GM23338 (cell line): ENCODE data around the gene HGF. TPM values are rescaled to one million over a fixed set of nuclear protein-coding genes. Genes with fewer than 3 reads are reported as not detected.

ENCODE experiments used
- ATAC-seq: fragments of 200-7000 bp; cut with Tn5 transposase; 3 replicates; pipeline ENCODE4 v1.9.1; 2020
- DNase-seq: peaks from one replicate; pipeline ENCODE4 v3.0.0-alpha.2; 2015; ENCODE audit warnings: low spot score
- H2AFZ ChIP-seq: fragments of 200-600 bp; sonication (generic); 2 replicates; pipeline ENCODE4 v1.8.0; 2016; ENCODE audit warnings: antibody characterized with exemption, mild to moderate bottlenecking, moderate library complexity
- H3F3A ChIP-seq: fragments of 200-600 bp; sonication (generic); replicated peaks from 2 replicates; pipeline ENCODE4 v1.8.0; 2017; ENCODE audit warnings: antibody characterized with exemption, mixed run types, low read depth
- H3K27ac ChIP-seq: fragments of 200-600 bp; sonication (generic); 2 replicates; pipeline ENCODE4 v1.6.1; 2016; ENCODE audit warnings: low read depth
- H3K27me3 ChIP-seq: fragments of 200-600 bp; sonication (generic); 2 replicates; pipeline ENCODE4 v1.8.0; 2016; ENCODE audit warnings: mild to moderate bottlenecking, mixed run types, moderate library complexity; ENCODE audit not compliant: insufficient read depth
- H3K36me3 ChIP-seq: fragments of 200-600 bp; sonication (generic); 2 replicates; pipeline ENCODE4 v1.8.0; 2016; ENCODE audit warnings: mild to moderate bottlenecking; ENCODE audit not compliant: insufficient read depth
- H3K4me1 ChIP-seq: fragments of 200-600 bp; sonication (generic); 2 replicates; pipeline ENCODE4 v1.8.0; 2016; ENCODE audit warnings: mild to moderate bottlenecking, moderate library complexity; ENCODE audit not compliant: insufficient read depth
- H3K4me2 ChIP-seq: fragments of 200-600 bp; sonication (generic); 2 replicates; pipeline ENCODE4 v1.7.1; 2017; ENCODE audit warnings: mixed run types
- H3K4me3 ChIP-seq: fragments of 200-600 bp; sonication (generic); 2 replicates; pipeline ENCODE4 v1.6.1; 2016; ENCODE audit warnings: mixed run types
- H3K79me2 ChIP-seq: fragments of 200-600 bp; sonication (generic); replicated peaks from 2 replicates; pipeline ENCODE4 v1.8.0; 2017; ENCODE audit warnings: mild to moderate bottlenecking; ENCODE audit not compliant: insufficient read depth
- H3K9me2 ChIP-seq: fragments of 200-600 bp; sonication (generic); 2 replicates; pipeline ENCODE4 v1.8.0; 2017; ENCODE audit not compliant: insufficient read depth
- H4K20me1 ChIP-seq: fragments of 200-600 bp; sonication (generic); replicated peaks from 2 replicates; pipeline ENCODE4 v1.8.0; 2017; ENCODE audit warnings: mild to moderate bottlenecking; ENCODE audit not compliant: insufficient read depth
- H3K27ac Mint-ChIP-seq: 2 replicates; pipeline ENCODE4 v1.8.0; 2020; ENCODE audit warnings: inconsistent platforms, mild to moderate bottlenecking, moderate library complexity, mixed read lengths
- H3K27me3 Mint-ChIP-seq: 3 replicates; pipeline ENCODE4 v1.8.0; 2022; ENCODE audit warnings: low read depth, mild to moderate bottlenecking, moderate library complexity, mixed read lengths, inconsistent platforms; ENCODE audit not compliant: insufficient read depth, poor library complexity
- H3K36me3 Mint-ChIP-seq: 3 replicates; pipeline ENCODE4 v1.8.0; 2021; ENCODE audit warnings: low read depth, mild to moderate bottlenecking, inconsistent platforms, moderate library complexity, mixed read lengths
- H3K4me1 Mint-ChIP-seq: 3 replicates; pipeline ENCODE4 v1.8.0; 2020; ENCODE audit warnings: mild to moderate bottlenecking, inconsistent platforms, mixed read lengths
- H3K4me3 Mint-ChIP-seq: 3 replicates; pipeline ENCODE4 v1.8.0; 2021; ENCODE audit warnings: moderate library complexity, mild to moderate bottlenecking, inconsistent platforms, mixed read lengths
- H3K9me3 Mint-ChIP-seq: 3 replicates; pipeline ENCODE4 v1.8.0; 2020; ENCODE audit warnings: moderate library complexity, mild to moderate bottlenecking, inconsistent platforms, mixed read lengths
- CREB1 ChIP-seq: fragments of 250-450 bp; sonication (Bioruptor Pico); IDR thresholded peaks from 2 replicates; pipeline ENCODE4 v1.5.0; 2020; ENCODE audit warnings: low read depth, mild to moderate bottlenecking, moderate library complexity
- EZH2 ChIP-seq: fragments of 200-600 bp; sonication (generic); IDR thresholded peaks from one replicate; pipeline ENCODE4 v1.8.0; 2017; ENCODE audit warnings: antibody characterized with exemption, mild to moderate bottlenecking, low read depth; ENCODE audit not compliant: unreplicated experiment
- EZH2phosphoT487 ChIP-seq: fragments of 200-600 bp; sonication (generic); IDR thresholded peaks from one replicate; pipeline ENCODE4 v1.8.1; 2018; ENCODE audit warnings: antibody characterized with exemption; ENCODE audit not compliant: unreplicated experiment
- JUNB ChIP-seq: IDR thresholded peaks from one replicate; pipeline ENCODE4 v1.6.1; 2016; ENCODE audit warnings: antibody characterized with exemption; ENCODE audit not compliant: unreplicated experiment
- NANOG ChIP-seq: IDR thresholded peaks from 2 replicates; pipeline ENCODE4 v1.6.1; 2016; ENCODE audit warnings: antibody characterized with exemption, borderline replicate concordance
- POLR2AphosphoS5 ChIP-seq: IDR thresholded peaks from 2 replicates; pipeline ENCODE4 v1.6.1; 2016; ENCODE audit warnings: antibody characterized with exemption, low read depth
- REST ChIP-seq: IDR thresholded peaks from one replicate; pipeline ENCODE4 v1.6.1; 2018; ENCODE audit warnings: antibody characterized with exemption; ENCODE audit not compliant: unreplicated experiment
- STAT1 ChIP-seq: IDR thresholded peaks from one replicate; pipeline ENCODE4 v1.6.1; 2016; ENCODE audit warnings: antibody characterized with exemption; ENCODE audit not compliant: unreplicated experiment
- ZNF114 ChIP-seq: fragments of 250-450 bp; sonication (Bioruptor Pico); IDR thresholded peaks from 2 replicates; pipeline ENCODE4 v1.5.0; 2020; ENCODE audit warnings: mild to moderate bottlenecking, moderate library complexity
- ZNF331 ChIP-seq: fragments of 250-450 bp; sonication (Bioruptor Pico); IDR thresholded peaks from 2 replicates; pipeline ENCODE4 v1.5.0; 2020; ENCODE audit warnings: low read depth, mild to moderate bottlenecking, moderate library complexity
- polyA plus RNA-seq: library from polyadenylated mRNA; unstranded; fragments of >200 nt; fragmentation: Nextera tagmentation; extraction: Ambion mirVana; gene quantifications from 2 replicates; pipeline ENCODE4 v1.2.1, GENCODE V29; 2016
- total RNA-seq: library from RNA; depleted of rRNA; stranded (reverse); fragments of >200 nt; shearing (Covaris generic); gene quantifications from 2 replicates; pipeline ENCODE4 v1.2.3, GENCODE V29; 2014
- TF ChIP-seq, protein P1 (sequence below): IDR thresholded peaks from 2 replicates; pipeline ENCODE4 v1.6.1; 2016; ENCODE audit warnings: antibody characterized with exemption
- TF ChIP-seq, protein P2 (sequence below): fragments of 250-450 bp; sonication (Bioruptor Pico); IDR thresholded peaks from 2 replicates; pipeline ENCODE4 v1.5.0; 2020; ENCODE audit warnings: mild to moderate bottlenecking, moderate library complexity
- TF ChIP-seq, protein P3 (sequence below), 2 experiments: fragments of 200-600 bp in 1 of 2; sonication (generic) in 1 of 2; conservative IDR thresholded peaks; 2 replicates each; pipeline versions ENCODE4 v1.5.1 to v1.6.1; 2016 to 2017; ENCODE audit warnings: antibody characterized with exemption in 2 of 2, low read depth in 2 of 2, mild to moderate bottlenecking in 2 of 2, moderate library complexity in 1 of 2

The HGF gene
- total and polyA plus RNA-seq, 2 experiments from 2014 or later = 0.24 to 1.1 TPM

- DNase-seq (no peak), ATAC-seq (no peak)
- Mint-ChIP-seq H3K4me1 (peaks cover 18% of the 10 kb centered on the region), H3K9me3 (peaks cover 9% of the 10 kb centered on the region; the same call in 2 of the 3 replicates), H3K36me3 (peaks cover 4% of the 10 kb centered on the region; the same call in 2 of the 3 replicates), H3K27me3 (no peaks in the 10 kb centered on the region), H3K4me3 (no peak overlapping the region), H3K27ac (no peak overlapping the region)
- Histone ChIP-seq H3K4me1 (peaks cover 16% of the 10 kb centered on the region), H3K36me3 (no peaks in the 10 kb centered on the region), H3K4me3 (no peak overlapping the region), H3K4me2 (no peak overlapping the region), H3K79me2 (no peaks in the 10 kb centered on the region), H3K27ac (no peak overlapping the region), H3K27me3 (no peaks in the 10 kb centered on the region), H3F3A (no peaks in the 10 kb centered on the region), H4K20me1 (no peaks in the 10 kb centered on the region), H2AFZ (no peak overlapping the region), H3K9me2 (peaks cover 3% of the 10 kb centered on the region)
- TF ChIP-seq, protein P1, sequence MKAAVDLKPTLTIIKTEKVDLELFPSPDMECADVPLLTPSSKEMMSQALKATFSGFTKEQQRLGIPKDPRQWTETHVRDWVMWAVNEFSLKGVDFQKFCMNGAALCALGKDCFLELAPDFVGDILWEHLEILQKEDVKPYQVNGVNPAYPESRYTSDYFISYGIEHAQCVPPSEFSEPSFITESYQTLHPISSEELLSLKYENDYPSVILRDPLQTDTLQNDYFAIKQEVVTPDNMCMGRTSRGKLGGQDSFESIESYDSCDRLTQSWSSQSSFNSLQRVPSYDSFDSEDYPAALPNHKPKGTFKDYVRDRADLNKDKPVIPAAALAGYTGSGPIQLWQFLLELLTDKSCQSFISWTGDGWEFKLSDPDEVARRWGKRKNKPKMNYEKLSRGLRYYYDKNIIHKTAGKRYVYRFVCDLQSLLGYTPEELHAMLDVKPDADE = no peak
- no peak for TF ChIP-seq ZNF114
- TF ChIP-seq, protein P2, sequence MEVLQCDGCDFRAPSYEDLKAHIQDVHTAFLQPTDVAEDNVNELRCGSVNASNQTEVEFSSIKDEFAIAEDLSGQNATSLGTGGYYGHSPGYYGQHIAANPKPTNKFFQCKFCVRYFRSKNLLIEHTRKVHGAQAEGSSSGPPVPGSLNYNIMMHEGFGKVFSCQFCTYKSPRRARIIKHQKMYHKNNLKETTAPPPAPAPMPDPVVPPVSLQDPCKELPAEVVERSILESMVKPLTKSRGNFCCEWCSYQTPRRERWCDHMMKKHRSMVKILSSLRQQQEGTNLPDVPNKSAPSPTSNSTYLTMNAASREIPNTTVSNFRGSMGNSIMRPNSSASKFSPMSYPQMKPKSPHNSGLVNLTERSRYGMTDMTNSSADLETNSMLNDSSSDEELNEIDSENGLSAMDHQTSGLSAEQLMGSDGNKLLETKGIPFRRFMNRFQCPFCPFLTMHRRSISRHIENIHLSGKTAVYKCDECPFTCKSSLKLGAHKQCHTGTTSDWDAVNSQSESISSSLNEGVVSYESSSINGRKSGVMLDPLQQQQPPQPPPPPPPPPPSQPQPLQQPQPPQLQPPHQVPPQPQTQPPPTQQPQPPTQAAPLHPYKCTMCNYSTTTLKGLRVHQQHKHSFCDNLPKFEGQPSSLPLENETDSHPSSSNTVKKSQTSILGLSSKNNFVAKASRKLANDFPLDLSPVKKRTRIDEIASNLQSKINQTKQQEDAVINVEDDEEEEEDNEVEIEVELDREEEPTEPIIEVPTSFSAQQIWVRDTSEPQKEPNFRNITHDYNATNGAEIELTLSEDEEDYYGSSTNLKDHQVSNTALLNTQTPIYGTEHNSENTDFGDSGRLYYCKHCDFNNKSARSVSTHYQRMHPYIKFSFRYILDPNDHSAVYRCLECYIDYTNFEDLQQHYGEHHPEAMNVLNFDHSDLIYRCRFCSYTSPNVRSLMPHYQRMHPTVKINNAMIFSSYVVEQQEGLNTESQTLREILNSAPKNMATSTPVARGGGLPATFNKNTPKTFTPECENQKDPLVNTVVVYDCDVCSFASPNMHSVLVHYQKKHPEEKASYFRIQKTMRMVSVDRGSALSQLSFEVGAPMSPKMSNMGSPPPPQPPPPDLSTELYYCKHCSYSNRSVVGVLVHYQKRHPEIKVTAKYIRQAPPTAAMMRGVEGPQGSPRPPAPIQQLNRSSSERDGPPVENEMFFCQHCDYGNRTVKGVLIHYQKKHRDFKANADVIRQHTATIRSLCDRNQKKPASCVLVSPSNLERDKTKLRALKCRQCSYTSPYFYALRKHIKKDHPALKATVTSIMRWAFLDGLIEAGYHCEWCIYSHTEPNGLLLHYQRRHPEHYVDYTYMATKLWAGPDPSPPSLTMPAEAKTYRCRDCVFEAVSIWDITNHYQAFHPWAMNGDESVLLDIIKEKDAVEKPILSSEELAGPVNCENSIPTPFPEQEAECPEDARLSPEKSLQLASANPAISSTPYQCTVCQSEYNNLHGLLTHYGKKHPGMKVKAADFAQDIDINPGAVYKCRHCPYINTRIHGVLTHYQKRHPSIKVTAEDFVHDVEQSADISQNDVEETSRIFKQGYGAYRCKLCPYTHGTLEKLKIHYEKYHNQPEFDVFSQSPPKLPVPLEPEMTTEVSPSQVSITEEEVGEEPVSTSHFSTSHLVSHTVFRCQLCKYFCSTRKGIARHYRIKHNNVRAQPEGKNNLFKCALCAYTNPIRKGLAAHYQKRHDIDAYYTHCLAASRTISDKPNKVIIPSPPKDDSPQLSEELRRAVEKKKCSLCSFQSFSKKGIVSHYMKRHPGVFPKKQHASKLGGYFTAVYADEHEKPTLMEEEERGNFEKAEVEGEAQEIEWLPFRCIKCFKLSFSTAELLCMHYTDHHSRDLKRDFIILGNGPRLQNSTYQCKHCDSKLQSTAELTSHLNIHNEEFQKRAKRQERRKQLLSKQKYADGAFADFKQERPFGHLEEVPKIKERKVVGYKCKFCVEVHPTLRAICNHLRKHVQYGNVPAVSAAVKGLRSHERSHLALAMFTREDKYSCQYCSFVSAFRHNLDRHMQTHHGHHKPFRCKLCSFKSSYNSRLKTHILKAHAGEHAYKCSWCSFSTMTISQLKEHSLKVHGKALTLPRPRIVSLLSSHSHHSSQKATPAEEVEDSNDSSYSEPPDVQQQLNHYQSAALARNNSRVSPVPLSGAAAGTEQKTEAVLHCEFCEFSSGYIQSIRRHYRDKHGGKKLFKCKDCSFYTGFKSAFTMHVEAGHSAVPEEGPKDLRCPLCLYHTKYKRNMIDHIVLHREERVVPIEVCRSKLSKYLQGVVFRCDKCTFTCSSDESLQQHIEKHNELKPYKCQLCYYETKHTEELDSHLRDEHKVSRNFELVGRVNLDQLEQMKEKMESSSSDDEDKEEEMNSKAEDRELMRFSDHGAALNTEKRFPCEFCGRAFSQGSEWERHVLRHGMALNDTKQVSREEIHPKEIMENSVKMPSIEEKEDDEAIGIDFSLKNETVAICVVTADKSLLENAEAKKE (CRISPR knock-in tag) = no peak
- no peak for TF ChIP-seq STAT1
- no peak for TF ChIP-seq ZNF331
- TF ChIP-seq EZH2 = no peak
- TF ChIP-seq, protein P3, sequence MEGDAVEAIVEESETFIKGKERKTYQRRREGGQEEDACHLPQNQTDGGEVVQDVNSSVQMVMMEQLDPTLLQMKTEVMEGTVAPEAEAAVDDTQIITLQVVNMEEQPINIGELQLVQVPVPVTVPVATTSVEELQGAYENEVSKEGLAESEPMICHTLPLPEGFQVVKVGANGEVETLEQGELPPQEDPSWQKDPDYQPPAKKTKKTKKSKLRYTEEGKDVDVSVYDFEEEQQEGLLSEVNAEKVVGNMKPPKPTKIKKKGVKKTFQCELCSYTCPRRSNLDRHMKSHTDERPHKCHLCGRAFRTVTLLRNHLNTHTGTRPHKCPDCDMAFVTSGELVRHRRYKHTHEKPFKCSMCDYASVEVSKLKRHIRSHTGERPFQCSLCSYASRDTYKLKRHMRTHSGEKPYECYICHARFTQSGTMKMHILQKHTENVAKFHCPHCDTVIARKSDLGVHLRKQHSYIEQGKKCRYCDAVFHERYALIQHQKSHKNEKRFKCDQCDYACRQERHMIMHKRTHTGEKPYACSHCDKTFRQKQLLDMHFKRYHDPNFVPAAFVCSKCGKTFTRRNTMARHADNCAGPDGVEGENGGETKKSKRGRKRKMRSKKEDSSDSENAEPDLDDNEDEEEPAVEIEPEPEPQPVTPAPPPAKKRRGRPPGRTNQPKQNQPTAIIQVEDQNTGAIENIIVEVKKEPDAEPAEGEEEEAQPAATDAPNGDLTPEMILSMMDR (conservative IDR thresholded peaks at IDR 0.05; ENCODE audit: low read depth in 2 of 2) = no peak
- no peak for TF ChIP-seq REST
- no peak for TF ChIP-seq CREB1
- TF ChIP-seq JUNB = no peak
- no peak for TF ChIP-seq POLR2AphosphoS5
- no peak for TF ChIP-seq EZH2phosphoT487
- TF ChIP-seq NANOG = no peak
Measured at GRCh38 chr7:81657551-81657950, 112.3 kb downstream of the HGF start.
